Common myeloid progenitor, CD34-positive (primary cell): ENCODE results near the gene AQP10.
A peak's percentile ranks its signal among the peaks of the same experiment; 100 is the strongest.

ENCODE experiments used
- CTCF ChIA-PET: fragments of 350-600 bp; sonication (Branson Sonifier 250); formaldehyde crosslinking; loops from one replicate; lab custom pipeline; 2021; ENCODE audit warnings: antibody characterized with exemption; lab: Charles Lee
- POLR2A ChIA-PET: fragments of 350-600 bp; sonication (Branson Sonifier 250); formaldehyde crosslinking; loops from one replicate; lab custom pipeline; 2021; ENCODE audit warnings: antibody characterized with exemption; lab: Charles Lee
- DNase-seq, 3 donors: peaks; one replicate each; pipeline versions ENCODE4 v3.0.0 to v3.0.0-alpha.2; 2013
- H3K27ac ChIP-seq, 2 experiments: 1 replicate in 1 of 2; 2 replicates in 1 of 2; pipeline ENCODE4 v1.7.0; 2013; ENCODE audit warnings: inconsistent platforms in 2 of 2, low read length in 2 of 2, mild to moderate bottlenecking in 2 of 2, low read depth in 1 of 2, moderate library complexity in 1 of 2; ENCODE audit not compliant: severe bottlenecking in 2 of 2, insufficient read depth in 1 of 2, poor library complexity in 1 of 2
- H3K27me3 ChIP-seq, 5 experiments: replicated peaks in 2 of 5; 1 replicate in 3 of 5; 2 replicates in 2 of 5; pipeline versions ENCODE4 v1.6.1 to v1.7.0; 2013; ENCODE audit warnings: low read length in 4 of 5, mild to moderate bottlenecking in 2 of 5, moderate library complexity in 2 of 5, inconsistent platforms in 1 of 5; ENCODE audit not compliant: insufficient read depth in 5 of 5, control insufficient read depth in 4 of 5
- H3K36me3 ChIP-seq, 4 experiments: 1 replicate in 2 of 4; 2 replicates in 2 of 4; pipeline versions ENCODE4 v1.6.1 to v1.7.0; 2013; ENCODE audit warnings: low read length in 3 of 4, control low read depth in 1 of 4, mild to moderate bottlenecking in 1 of 4; ENCODE audit not compliant: control insufficient read depth in 4 of 4, insufficient read depth in 4 of 4
- H3K4me1 ChIP-seq, 4 experiments: 1 replicate in 3 of 4; 2 replicates in 1 of 4; pipeline versions ENCODE4 v1.6.1 to v1.7.1; 2013; ENCODE audit warnings: low read length in 3 of 4, mild to moderate bottlenecking in 3 of 4, control low read depth in 1 of 4, inconsistent platforms in 1 of 4, moderate library complexity in 1 of 4; ENCODE audit not compliant: control insufficient read depth in 4 of 4, insufficient read depth in 4 of 4; ENCODE audit errors: control extremely low read depth in 1 of 4
- H3K4me3 ChIP-seq, 7 experiments: 1 replicate in 4 of 7; 2 replicates in 3 of 7; pipeline versions ENCODE4 v1.5.1 to v1.7.0; 2013; ENCODE audit warnings: mild to moderate bottlenecking in 7 of 7, low read length in 6 of 7, moderate library complexity in 6 of 7, inconsistent platforms in 2 of 7, low read depth in 2 of 7, control low read depth in 1 of 7; ENCODE audit not compliant: insufficient read depth in 4 of 7, control insufficient read depth in 1 of 7; ENCODE audit errors: extremely low read depth in 1 of 7
- H3K9me3 ChIP-seq, 5 experiments: 1 replicate in 4 of 5; 2 replicates in 1 of 5; pipeline versions ENCODE4 v1.6.1 to v1.7.1; 2013; ENCODE audit warnings: low read length in 4 of 5, mild to moderate bottlenecking in 2 of 5, inconsistent platforms in 1 of 5, low read depth in 1 of 5, moderate library complexity in 1 of 5; ENCODE audit not compliant: control insufficient read depth in 4 of 5, insufficient read depth in 2 of 5; ENCODE audit errors: control extremely low read depth in 1 of 5
- whole genome bisulfite sequencing: methylation state at CpG from one replicate; pipeline ENCODE4 v1.1.5; 2013; ENCODE audit not compliant: insufficient coverage; 5-methylcytosine and 5-hydroxymethylcytosine counted together

Gene AQP10

GRCh38 chr1:154327466-154328317, 6.8 kb downstream of the AQP10 start:
- DNase-seq: peak; percentile 91 to 98 (median 97)
- H3K4me1 ChIP-seq: peaks cover 19 to 60% (median 56%) of the 10 kb centered on the region in 4 experiments
- POLR2A ChIA-PET: interaction anchor here (0.5 to 1.5 kb wide), 3 partner anchors 14 to 206 kb away, joined by 3 read pairs; no protein-coding TSS in a partner anchor
- H3K27ac ChIP-seq: peak overlapping the region; percentile 47 to 71
- no peaks in the 10 kb centered on the region for H3K27me3 ChIP-seq
- WGBS: 18% methylated on average over 4 of the region's 5 CpGs
- CTCF ChIA-PET: interaction anchor here (0.8 to 18.9 kb wide), 7 partner anchors 15 to 152 kb away, joined by 3 to 429 read pairs (median 4); no protein-coding TSS in a partner anchor
- H3K9me3 ChIP-seq: no peaks in the 10 kb centered on the region
- H3K36me3 ChIP-seq: peaks cover 10 to 31% (median 26%) of the 10 kb centered on the region in 4 experiments
- peak overlapping the region; percentile 18 to 98 (median 85) for H3K4me3 ChIP-seq

- POLR2A ChIA-PET: interaction anchor here (0.6 to 1.5 kb wide), 3 partner anchors 13 to 137 kb away, joined by 3 read pairs; partner anchors contain the start of gene HAX1
- peaks cover 10 to 37% (median 28%) of the 10 kb centered on the region in 4 experiments for H3K36me3 ChIP-seq
- peak overlapping the region; percentile 47 to 71 for H3K27ac ChIP-seq
- CTCF ChIA-PET: interaction anchor here (0.8 to 18.9 kb wide), 9 partner anchors 8 to 306 kb away, joined by 3 to 429 read pairs (median 4); partner anchors contain the start of gene AQP10
- DNase-seq: peak; percentile 60 to 82 (median 70)
- peak overlapping the region; percentile 18 to 98 (median 85) for H3K4me3 ChIP-seq
- under 1% methylated on average over 39 of the region's 76 CpGs for WGBS
- no peaks in the 10 kb centered on the region for H3K27me3 ChIP-seq
- H3K4me1 ChIP-seq: peaks cover 19 to 62% (median 56%) of the 10 kb centered on the region in 4 experiments
- H3K9me3 ChIP-seq: no peaks in the 10 kb centered on the region
Measured at GRCh38 chr1:154328318-154329151, 7.6 kb downstream of the AQP10 start.

- no peak for DNase-seq
- CTCF ChIA-PET: interaction anchor here (1.0 to 18.9 kb wide), 6 partner anchors 8 to 306 kb away, joined by 3 to 429 read pairs (median 4); partner anchors contain the start of gene AQP10
- POLR2A ChIA-PET: interaction anchor here (0.6 kb wide), 1 partner anchor 57 kb away, joined by 3 read pairs; the partner anchor contains the start of gene HAX1
- 82% methylated on average over 3 of the region's 6 CpGs for WGBS
- Histone ChIP-seq H3K9me3 (no peaks in the 10 kb centered on the region), H3K4me3 (peak overlapping the region in 6 of 7 experiments; percentile 34 to 98 (median 85)), H3K27me3 (no peaks in the 10 kb centered on the region), H3K36me3 (peaks cover 10 to 42% (median 32%) of the 10 kb centered on the region in 4 experiments), H3K4me1 (peaks cover 19 to 66% (median 55%) of the 10 kb centered on the region in 4 experiments), H3K27ac (no peak overlapping the region)
Measured at GRCh38 chr1:154329152-154329521, 8.2 kb downstream of the AQP10 start.

GRCh38 chr1:154329551-154330131, 8.7 kb downstream of the AQP10 start:
- Histone ChIP-seq H3K27me3 (no peaks in the 10 kb centered on the region), H3K4me3 (peak overlapping the region in 2 of 7 experiments; percentile 85 to 98), H3K9me3 (no peaks in the 10 kb centered on the region), H3K27ac (no peak overlapping the region), H3K36me3 (peaks cover 10 to 46% (median 36%) of the 10 kb centered on the region in 4 experiments), H3K4me1 (peaks cover 20 to 67% (median 53%) of the 10 kb centered on the region in 4 experiments)
- peak in 2 of 3 donors; percentile 22 to 27 for DNase-seq
- 70% methylated on average over 5 of the region's 7 CpGs for WGBS
- ChIA-PET CTCF (interaction anchor here (0.7 to 18.9 kb wide), 8 partner anchors 9 to 307 kb away, joined by 3 to 429 read pairs (median 3); partner anchors contain the start of gene AQP10), POLR2A (interaction anchor here (0.6 kb wide), 1 partner anchor 57 kb away, joined by 3 read pairs; the partner anchor contains the start of gene HAX1)

GRCh38 chr1:154330669-154331068, 9.8 kb downstream of the AQP10 start:
- CTCF ChIA-PET: interaction anchor here (0.6 to 18.9 kb wide), 3 partner anchors 12 to 521 kb away, joined by 3 to 429 read pairs (median 4); no protein-coding TSS in a partner anchor
- Histone ChIP-seq H3K27ac (no peak overlapping the region), H3K4me3 (no peak overlapping the region), H3K36me3 (peaks cover 10 to 46% (median 38%) of the 10 kb centered on the region in 4 experiments), H3K4me1 (peaks cover 21 to 66% (median 58%) of the 10 kb centered on the region in 4 experiments), H3K27me3 (no peaks in the 10 kb centered on the region), H3K9me3 (no peaks in the 10 kb centered on the region)
- no peak for DNase-seq
- POLR2A ChIA-PET: no interaction called here
